Ascending aorta (tissue), 2 donors: ENCODE data around the gene TRAF3. TPM values are rescaled to one million over a fixed set of nuclear protein-coding genes. Genes with fewer than 3 reads are reported as not detected.

Experiments
- DNase-seq, 2 donors: peaks; one replicate each; pipeline ENCODE4 v3.0.0-alpha.2; 2019; ENCODE audit warnings: low spot score in 2 of 2
- H3K27ac ChIP-seq, 2 donors: fragments of 200-600 bp; sonication (generic); one replicate each; pipeline ENCODE4 v1.5.1; 2016 to 2017; ENCODE audit warnings: mild to moderate bottlenecking in 1 of 2
- H3K27me3 ChIP-seq: fragments of 200-600 bp; sonication (generic); one replicate; pipeline ENCODE4 v1.5.1; 2017
- H3K36me3 ChIP-seq, 2 donors: fragments of 200-600 bp; sonication (generic); one replicate each; pipeline ENCODE4 v1.5.1; 2016
- H3K4me1 ChIP-seq, 2 donors: fragments of 200-600 bp; sonication (generic); one replicate each; pipeline ENCODE4 v1.5.1; 2016 to 2017; ENCODE audit warnings: mild to moderate bottlenecking in 1 of 2
- H3K4me3 ChIP-seq, 2 donors: fragments of 200-600 bp; sonication (generic); one replicate each; pipeline ENCODE4 v1.5.1; 2016 to 2017; ENCODE audit warnings: mild to moderate bottlenecking in 1 of 2
- H3K9me3 ChIP-seq, 2 donors: fragments of 200-600 bp; sonication (generic); one replicate each; pipeline ENCODE4 v1.5.1; 2016
- intact Hi-C: fragments of 100-400 bp; cut with DNase I; formaldehyde crosslinking; loops from one replicate; pipeline ENCODE4 v1.15.1; 2023
- total RNA-seq: library from RNA; depleted of rRNA; stranded (reverse); fragments of >200 nt; gene quantifications from one replicate; pipeline ENCODE4 v1.1.0, GENCODE V29; 2016
- TF ChIP-seq, protein P1 (sequence below), 3 experiments: fragments of 200-600 bp in 2 of 3; fragments of 450-650 bp in 1 of 3; sonication (generic) in 2 of 3; IDR thresholded peaks; one replicate each; pipeline ENCODE4 v1.5.1; 2016 to 2019; ENCODE audit warnings: antibody characterized with exemption in 3 of 3, mild to moderate bottlenecking in 1 of 3, moderate library complexity in 1 of 3

The TRAF3 gene
- total RNA-seq, 1 donor from 2014 or later, result 12.2 TPM

DNA sequence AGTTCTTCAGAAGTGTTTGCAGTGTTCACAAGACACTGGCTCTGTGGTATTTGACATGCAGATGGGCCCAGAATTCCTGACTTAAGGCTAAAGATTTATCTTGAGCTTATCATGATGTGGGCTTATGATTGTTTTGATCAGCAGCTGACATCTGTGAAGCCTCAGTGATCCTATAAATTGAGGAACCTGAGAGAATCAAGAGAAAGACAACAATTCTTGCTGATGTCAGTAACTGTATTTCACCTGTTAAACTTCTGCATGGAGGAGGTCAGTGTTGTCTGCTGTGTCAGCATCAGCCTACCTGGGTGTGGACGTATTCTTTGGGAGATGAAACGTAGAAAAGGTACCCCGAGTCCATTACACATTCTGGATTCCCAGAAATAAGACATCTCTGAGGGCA lies 33.3 kb downstream of the TRAF3 start:
- TF ChIP-seq, protein P1, sequence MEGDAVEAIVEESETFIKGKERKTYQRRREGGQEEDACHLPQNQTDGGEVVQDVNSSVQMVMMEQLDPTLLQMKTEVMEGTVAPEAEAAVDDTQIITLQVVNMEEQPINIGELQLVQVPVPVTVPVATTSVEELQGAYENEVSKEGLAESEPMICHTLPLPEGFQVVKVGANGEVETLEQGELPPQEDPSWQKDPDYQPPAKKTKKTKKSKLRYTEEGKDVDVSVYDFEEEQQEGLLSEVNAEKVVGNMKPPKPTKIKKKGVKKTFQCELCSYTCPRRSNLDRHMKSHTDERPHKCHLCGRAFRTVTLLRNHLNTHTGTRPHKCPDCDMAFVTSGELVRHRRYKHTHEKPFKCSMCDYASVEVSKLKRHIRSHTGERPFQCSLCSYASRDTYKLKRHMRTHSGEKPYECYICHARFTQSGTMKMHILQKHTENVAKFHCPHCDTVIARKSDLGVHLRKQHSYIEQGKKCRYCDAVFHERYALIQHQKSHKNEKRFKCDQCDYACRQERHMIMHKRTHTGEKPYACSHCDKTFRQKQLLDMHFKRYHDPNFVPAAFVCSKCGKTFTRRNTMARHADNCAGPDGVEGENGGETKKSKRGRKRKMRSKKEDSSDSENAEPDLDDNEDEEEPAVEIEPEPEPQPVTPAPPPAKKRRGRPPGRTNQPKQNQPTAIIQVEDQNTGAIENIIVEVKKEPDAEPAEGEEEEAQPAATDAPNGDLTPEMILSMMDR (IDR thresholded peaks at IDR 0.05), result no peak
- H3K9me3 ChIP-seq, result no peaks in the 10 kb centered on the region
- no peaks in the 10 kb centered on the region for H3K36me3 ChIP-seq
- intact Hi-C loops, result no loop called here
- H3K4me3 ChIP-seq, result no peak overlapping the region
- H3K4me1 ChIP-seq, result no peaks in the 10 kb centered on the region
- no peak overlapping the region for H3K27ac ChIP-seq
- no peak for DNase-seq
- H3K27me3 ChIP-seq, result no peaks in the 10 kb centered on the region

GRCh38 chr14:102811254-102811963 lies 34.2 kb downstream of the TRAF3 start:
- Histone ChIP-seq H3K27ac (no peak overlapping the region), H3K4me3 (no peak overlapping the region), H3K36me3 (no peaks in the 10 kb centered on the region), H3K9me3 (no peaks in the 10 kb centered on the region), H3K27me3 (no peaks in the 10 kb centered on the region), H3K4me1 (no peaks in the 10 kb centered on the region)
- no peak for DNase-seq
- TF ChIP-seq, protein P1 (IDR thresholded peaks at IDR 0.05), result no peak
- intact Hi-C loops, result no loop called here

DNA sequence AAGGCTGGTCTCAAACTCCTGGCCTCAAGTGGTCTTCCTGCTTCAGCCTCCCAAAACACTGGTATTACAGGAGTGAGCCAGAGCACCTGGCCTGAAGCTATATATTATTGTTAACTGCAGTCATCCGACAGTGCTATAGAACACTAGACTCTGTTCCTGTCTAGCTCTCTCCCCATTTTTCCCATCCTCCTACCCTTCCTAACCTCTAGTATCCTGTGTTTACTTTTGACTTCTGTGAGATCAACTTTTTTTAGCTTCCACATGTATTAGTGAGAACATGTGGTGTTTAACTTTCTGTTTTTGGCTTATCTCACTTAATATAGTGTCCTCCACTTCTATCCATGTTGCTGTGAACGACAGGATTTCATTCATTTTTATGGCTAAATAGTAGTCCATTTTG lies 34.7 kb downstream of the TRAF3 start:
- no peaks in the 10 kb centered on the region for H3K9me3 ChIP-seq
- no peak overlapping the region for H3K4me3 ChIP-seq
- H3K36me3 ChIP-seq, result no peaks in the 10 kb centered on the region
- TF ChIP-seq, protein P1 (IDR thresholded peaks at IDR 0.05), result no peak
- H3K27me3 ChIP-seq, result no peaks in the 10 kb centered on the region
- intact Hi-C loops, result no loop called here
- no peaks in the 10 kb centered on the region for H3K4me1 ChIP-seq
- no peak overlapping the region for H3K27ac ChIP-seq
- DNase-seq, result no peak

DNA sequence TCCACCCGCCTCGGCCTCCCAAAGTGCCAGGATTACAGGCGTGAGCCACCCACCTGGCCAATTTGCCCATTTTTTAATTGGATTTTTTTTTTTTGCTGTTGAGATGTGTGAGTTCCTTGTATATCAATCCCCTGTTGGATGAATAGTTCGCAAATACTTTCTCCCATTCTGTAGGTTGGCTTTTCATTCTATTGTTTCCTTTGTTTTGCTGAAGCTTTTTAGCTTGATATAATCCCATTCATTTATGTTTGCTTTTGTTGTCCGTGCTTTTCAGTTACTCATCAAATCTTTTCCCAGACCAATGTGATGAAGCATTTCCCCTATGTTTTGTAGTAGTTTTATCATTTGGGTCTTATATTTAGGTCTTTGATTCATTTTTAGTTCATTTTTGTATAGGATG lies 36.4 kb downstream of the TRAF3 start:
- no peaks in the 10 kb centered on the region for H3K9me3 ChIP-seq
- no peaks in the 10 kb centered on the region for H3K36me3 ChIP-seq
- no peak for DNase-seq
- no peaks in the 10 kb centered on the region for H3K27me3 ChIP-seq
- no peaks in the 10 kb centered on the region for H3K4me1 ChIP-seq
- intact Hi-C loops, result no loop called here
- no peak overlapping the region for H3K4me3 ChIP-seq
- no peak overlapping the region for H3K27ac ChIP-seq
- TF ChIP-seq, protein P1 (IDR thresholded peaks at IDR 0.05), result no peak

GRCh38 chr14:102817318-102817717 lies 40.1 kb downstream of the TRAF3 start:
- Histone ChIP-seq H3K4me1 (no peaks in the 10 kb centered on the region), H3K27ac (no peak overlapping the region), H3K9me3 (no peaks in the 10 kb centered on the region), H3K4me3 (no peak overlapping the region), H3K27me3 (no peaks in the 10 kb centered on the region), H3K36me3 (no peaks in the 10 kb centered on the region)
- TF ChIP-seq, protein P1 (IDR thresholded peaks at IDR 0.05), result no peak
- DNase-seq, result no peak
- intact Hi-C loops, result no loop called here
